Heart left ventricle (tissue), 13 donors: ENCODE measurements around the gene TFDP1.

Source experiments
- CTCF ChIP-seq, 12 donors: fragments of 200-600 bp; sonication (generic) in 4 of 12; IDR thresholded peaks; one replicate each; pipeline versions ENCODE4 v1.5.0 to v1.8.0; 2018 to 2022; ENCODE audit warnings: antibody characterized with exemption in 12 of 12, mild to moderate bottlenecking in 5 of 12
- POLR2A ChIP-seq, 2 donors: fragments of 450-650 bp; IDR thresholded peaks; one replicate each; pipeline ENCODE4 v1.6.1; 2017; ENCODE audit warnings: antibody characterized with exemption in 2 of 2, mild to moderate bottlenecking in 2 of 2, moderate library complexity in 2 of 2
- donor health status: ischemic (EF 13 %, LVEDD 7.1; RV severe dilation, severe dysfunction).
- donor health status: DM: no; HTN: yes; CAD: no.
- donor health status: DM: no; HTN: no; CAD: no.
- donor health status: ischemic (EF 25% LVEDD 6.9; RV normal size, moderate dysfunction).
- donor health status: ischemic (EF 25% LVEDD 5.7; RV mildly dilated, moderate dysfunction).
- donor health status: ischemic (EF 35%, LVEDD 5.7; RV mildly dilated, moderate dysfunction).
- donor health status: nonischemic (EF 11% LVEDD 7.7; RV severe dilation, severe dysfunction).
- donor health status: DM: yes; HTN: yes; CAD: no.
- donor health status: PGD.
- donor health status: ischemic (EF 29% LVEDD 5.4; RV normal size, mild dysfunction).
- donor health status: nonischemic (EF 23%, LVEDD 6.1; RV moderate dilation, normal function).

- no peak for TF ChIP-seq CTCF (IDR thresholded peaks at IDR 0.05)
- no peak for TF ChIP-seq POLR2A (IDR thresholded peaks at IDR 0.05)
These were observed 31.6 kb upstream of the TFDP1 start for GRCh38 chr13:113552786-113553434.
